Naive thymus-derived CD4-positive, alpha-beta T cell (primary cell): ENCODE data around the gene SLAIN1. TPM values are rescaled to one million over a fixed set of nuclear protein-coding genes. Genes with fewer than 3 reads are reported as not detected.

Source experiments
- ATAC-seq: fragments of 150-1000 bp; cut with Tn5 transposase; 2 replicates; pipeline ENCODE4 v1.10.0; 2021; ENCODE audit warnings: mild to moderate bottlenecking, moderate library complexity
- CTCF ChIA-PET: fragments of 350-600 bp; sonication (Branson Sonifier 250); formaldehyde crosslinking; loops from one replicate; lab custom pipeline; 2021; ENCODE audit warnings: antibody characterized with exemption; lab: Charles Lee
- POLR2A ChIA-PET: fragments of 350-600 bp; sonication (Branson Sonifier 250); formaldehyde crosslinking; loops from one replicate; lab custom pipeline; 2021; ENCODE audit warnings: antibody characterized with exemption, inconsistent platforms; lab: Charles Lee
- DNase-seq, 9 donors: peaks; one replicate each; pipeline versions ENCODE4 v3.0.0 to v3.0.0-alpha.2; 2020 to 2022; ENCODE audit warnings: mixed read lengths in 1 of 9
- H3K27ac ChIP-seq: one replicate; pipeline ENCODE4 v1.7.0; 2013; ENCODE audit warnings: mild to moderate bottlenecking, low read depth, low read length, moderate library complexity
- H3K27me3 ChIP-seq, 2 donors: one replicate each; pipeline ENCODE4 v1.7.0; 2013; ENCODE audit warnings: low read length in 2 of 2, mild to moderate bottlenecking in 2 of 2, moderate library complexity in 2 of 2; ENCODE audit not compliant: control insufficient read depth in 2 of 2, insufficient read depth in 2 of 2
- H3K36me3 ChIP-seq, 3 experiments: 1 replicate in 2 of 3; 2 replicates in 1 of 3; pipeline ENCODE4 v1.7.0; 2013; ENCODE audit warnings: low read length in 3 of 3, mild to moderate bottlenecking in 3 of 3, moderate library complexity in 1 of 3; ENCODE audit not compliant: insufficient read depth in 3 of 3, control insufficient read depth in 2 of 3
- H3K4me1 ChIP-seq, 2 donors: one replicate each; pipeline ENCODE4 v1.7.0; 2013; ENCODE audit warnings: low read length in 2 of 2, mild to moderate bottlenecking in 2 of 2, moderate library complexity in 1 of 2; ENCODE audit not compliant: control insufficient read depth in 2 of 2, insufficient read depth in 2 of 2
- H3K4me3 ChIP-seq: 2 replicates; pipeline ENCODE4 v1.7.0; 2013; ENCODE audit warnings: mild to moderate bottlenecking, low read length
- H3K9me3 ChIP-seq, 3 experiments: 1 replicate in 2 of 3; 2 replicates in 1 of 3; pipeline ENCODE4 v1.7.0; 2013; ENCODE audit warnings: low read length in 3 of 3; ENCODE audit not compliant: control insufficient read depth in 2 of 3
- H3K27ac Mint-ChIP-seq, 9 donors: one replicate each; pipeline ENCODE4 v1.8.0; 2020 to 2022; ENCODE audit warnings: mixed read lengths in 9 of 9, mild to moderate bottlenecking in 8 of 9, moderate library complexity in 5 of 9, inconsistent platforms in 2 of 9
- H3K27me3 Mint-ChIP-seq, 5 donors: one replicate each; pipeline ENCODE4 v1.8.0; 2021 to 2022; ENCODE audit warnings: mixed read lengths in 5 of 5, mild to moderate bottlenecking in 1 of 5
- H3K36me3 Mint-ChIP-seq, 5 donors: one replicate each; pipeline ENCODE4 v1.8.0; 2020 to 2022; ENCODE audit warnings: mixed read lengths in 5 of 5, mild to moderate bottlenecking in 3 of 5, inconsistent platforms in 1 of 5
- H3K4me1 Mint-ChIP-seq, 7 donors: one replicate each; pipeline ENCODE4 v1.8.0; 2020 to 2022; ENCODE audit warnings: mixed read lengths in 7 of 7, mild to moderate bottlenecking in 3 of 7, inconsistent platforms in 1 of 7
- H3K4me3 Mint-ChIP-seq, 10 donors: one replicate each; pipeline ENCODE4 v1.8.0; 2020 to 2022; ENCODE audit warnings: mild to moderate bottlenecking in 10 of 10, mixed read lengths in 10 of 10, moderate library complexity in 6 of 10, inconsistent platforms in 2 of 10
- H3K9me3 Mint-ChIP-seq, 11 donors: one replicate each; pipeline ENCODE4 v1.8.0; 2020 to 2022; ENCODE audit warnings: mixed read lengths in 11 of 11, mild to moderate bottlenecking in 4 of 11, inconsistent platforms in 1 of 11, moderate library complexity in 1 of 11
- intact Hi-C, 2 donors: fragments of 100-400 bp; cut with micrococcal nuclease; formaldehyde crosslinking; loops; one replicate each; pipeline ENCODE4 v1.15.1; 2023
- polyA plus RNA-seq, 2 donors: library from polyadenylated mRNA; unstranded; fragments of 300-500 nt; fragmentation: Illumina TruSeq; gene quantifications; one replicate each; pipeline ENCODE4 v1.2.3, GENCODE V29; 2021
- total RNA-seq, 6 experiments: library from RNA in 5 of 6; stranded (reverse) in 5 of 6; gene quantifications; 1 replicate in 5 of 6; 2 replicates in 1 of 6; pipeline ENCODE4 v1.2.3 and lab custom pipeline; 2021 to 2026

The SLAIN1 gene
- total and polyA plus RNA-seq, 7 experiments from 2014 or later = 21.5 to 67.8 (median 32.2) TPM

DNA sequence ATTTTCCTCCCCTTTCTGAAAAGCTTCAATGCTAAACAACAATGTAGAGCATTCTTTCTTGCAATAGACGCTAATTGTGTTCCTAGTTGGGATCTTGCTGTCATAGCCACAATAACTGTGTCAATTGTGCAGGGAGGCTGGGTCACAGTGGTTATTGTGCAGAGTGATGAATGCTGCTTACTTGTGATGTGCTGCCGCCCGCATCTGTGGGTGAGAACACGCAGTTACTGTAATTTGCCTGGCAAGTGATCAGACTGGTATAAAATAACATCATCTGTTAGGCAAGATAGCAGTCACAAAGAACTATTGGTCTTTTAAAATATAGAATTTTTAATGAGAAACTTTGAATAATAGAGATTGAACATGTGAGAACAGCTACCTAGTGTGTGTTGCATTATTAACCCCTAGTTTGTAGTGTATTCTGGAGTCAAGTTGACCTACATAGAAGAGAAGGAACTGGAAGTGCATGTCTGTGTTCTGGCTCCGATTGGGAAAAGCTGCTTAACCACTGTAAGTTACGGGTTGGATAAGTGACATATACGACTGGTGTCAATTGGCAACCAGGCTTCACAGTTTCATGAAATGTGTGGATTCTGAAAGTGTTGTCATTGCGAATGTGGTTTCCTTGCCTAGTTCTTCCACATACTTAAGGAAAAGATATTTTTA lies 43.6 kb downstream of the SLAIN1 start:
- no peak for DNase-seq
- H3K4me1 ChIP-seq = no peaks in the 10 kb centered on the region
- H3K4me3 ChIP-seq = no peak overlapping the region
- ATAC-seq = peak; percentile 37
- peaks cover 3 to 30% (median 17%) of the 10 kb centered on the region in 7 donors for H3K4me1 Mint-ChIP-seq
- H3K27ac ChIP-seq = no peak overlapping the region
- H3K4me3 Mint-ChIP-seq = no peak overlapping the region
- no peaks in the 10 kb centered on the region for H3K9me3 ChIP-seq
- H3K27me3 ChIP-seq = no peaks in the 10 kb centered on the region
- H3K9me3 Mint-ChIP-seq = no peaks in the 10 kb centered on the region
- intact Hi-C loops = no loop called here
- ChIA-PET CTCF (interaction anchor here (0.7 to 0.8 kb wide), 2 partner anchors 148 to 1558 kb away, joined by 4 to 5 read pairs; no protein-coding TSS in a partner anchor), POLR2A (interaction anchor here (0.8 kb wide), 1 partner anchor 10 kb away, joined by 3 read pairs; no protein-coding TSS in a partner anchor)
- peaks cover 0 to 13% (median 4%) of the 10 kb centered on the region in 3 experiments for H3K36me3 ChIP-seq
- no peaks in the 10 kb centered on the region for H3K27me3 Mint-ChIP-seq
- H3K36me3 Mint-ChIP-seq = peaks cover 0 to 24% (median 11%) of the 10 kb centered on the region in 5 donors
- peak overlapping the region in 1 of 9 donors; percentile 0 for H3K27ac Mint-ChIP-seq

DNA sequence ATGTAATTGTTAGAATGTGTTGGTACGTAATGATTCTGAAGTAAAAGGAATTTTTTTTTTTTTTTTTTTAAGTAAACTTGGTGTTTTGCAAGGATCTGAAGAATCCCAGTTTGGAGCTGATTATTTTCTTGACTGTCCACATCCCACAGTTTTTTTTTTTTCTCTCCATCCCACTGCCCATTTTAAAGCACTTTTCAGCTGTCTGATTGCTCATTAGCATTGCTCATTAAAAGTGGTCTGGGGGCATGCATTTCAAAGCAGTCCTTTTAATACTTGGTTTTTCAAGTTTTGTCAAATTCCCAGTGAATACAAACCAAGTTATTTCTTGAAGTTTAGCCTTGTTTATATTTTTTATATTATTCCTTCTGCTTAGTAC lies 44.1 kb downstream of the SLAIN1 start:
- Mint-ChIP-seq H3K27me3 (no peaks in the 10 kb centered on the region), H3K4me1 (peaks cover 3 to 30% (median 17%) of the 10 kb centered on the region in 7 donors), H3K27ac (peak overlapping the region in 1 of 9 donors; percentile 0), H3K4me3 (no peak overlapping the region), H3K36me3 (peaks cover 3 to 28% (median 16%) of the 10 kb centered on the region in 5 donors), H3K9me3 (no peaks in the 10 kb centered on the region)
- H3K9me3 ChIP-seq = no peaks in the 10 kb centered on the region
- intact Hi-C loops = no loop called here
- no peak overlapping the region for H3K27ac ChIP-seq
- POLR2A ChIA-PET = interaction anchor here (0.6 to 0.8 kb wide), 2 partner anchors 10 to 1572 kb away, joined by 3 to 5 read pairs; no protein-coding TSS in a partner anchor
- no peaks in the 10 kb centered on the region for H3K27me3 ChIP-seq
- DNase-seq (no peak), ATAC-seq (no peak)
- no peaks in the 10 kb centered on the region for H3K4me1 ChIP-seq
- H3K36me3 ChIP-seq = peaks cover 0 to 13% (median 4%) of the 10 kb centered on the region in 3 experiments
- no peak overlapping the region for H3K4me3 ChIP-seq
- CTCF ChIA-PET = interaction anchor here (1.0 kb wide), 1 partner anchor 10 kb away, joined by 3 read pairs; no protein-coding TSS in a partner anchor

- Histone ChIP-seq H3K4me1 (no peaks in the 10 kb centered on the region), H3K27me3 (no peaks in the 10 kb centered on the region), H3K27ac (no peak overlapping the region), H3K36me3 (peaks cover 0 to 13% (median 4%) of the 10 kb centered on the region in 3 experiments), H3K4me3 (no peak overlapping the region), H3K9me3 (no peaks in the 10 kb centered on the region)
- POLR2A ChIA-PET = no interaction called here
- H3K9me3 Mint-ChIP-seq = no peaks in the 10 kb centered on the region
- peaks cover 4 to 36% (median 23%) of the 10 kb centered on the region in 5 donors for H3K36me3 Mint-ChIP-seq
- H3K4me3 Mint-ChIP-seq = no peak overlapping the region
- CTCF ChIA-PET = interaction anchor here (1.0 kb wide), 1 partner anchor 9 kb away, joined by 3 read pairs; no protein-coding TSS in a partner anchor
- intact Hi-C loops = no loop called here
- no peaks in the 10 kb centered on the region for H3K27me3 Mint-ChIP-seq
- peak overlapping the region in 5 of 9 donors; percentile 13 to 49 (median 38) for H3K27ac Mint-ChIP-seq
- ATAC-seq (no peak), DNase-seq (no peak)
- peaks cover 3 to 30% (median 17%) of the 10 kb centered on the region in 7 donors for H3K4me1 Mint-ChIP-seq
These were observed 45.3 kb downstream of the SLAIN1 start for GRCh38 chr13:77742801-77743200.

DNA sequence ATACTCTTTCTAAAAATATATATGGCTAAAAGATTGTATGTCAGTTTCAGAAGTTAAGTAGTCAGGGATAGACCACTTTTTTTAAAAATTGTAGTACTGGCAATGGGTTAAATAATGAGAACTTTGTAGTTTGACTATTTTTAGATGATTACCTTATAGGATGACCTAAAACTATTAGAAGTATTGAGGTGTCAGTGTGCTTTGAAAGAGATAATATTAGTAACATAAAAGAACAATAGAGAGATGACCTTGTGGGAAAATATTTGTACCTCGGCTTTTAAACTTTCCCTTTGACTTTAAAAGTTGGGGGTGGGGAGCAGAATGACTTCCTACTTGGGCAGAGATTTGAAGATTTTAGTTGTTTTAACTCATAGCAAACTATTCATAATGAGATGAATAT lies 48.3 kb downstream of the SLAIN1 start:
- H3K27ac ChIP-seq = no peak overlapping the region
- H3K9me3 ChIP-seq = no peaks in the 10 kb centered on the region
- no peaks in the 10 kb centered on the region for H3K9me3 Mint-ChIP-seq
- peak overlapping the region in 2 of 9 donors; percentile 15 to 35 for H3K27ac Mint-ChIP-seq
- intact Hi-C loops = no loop called here
- peaks cover 5 to 28% (median 14%) of the 10 kb centered on the region in 7 donors for H3K4me1 Mint-ChIP-seq
- ChIA-PET CTCF (interaction anchor here (1.4 kb wide), 1 partner anchor 152 kb away, joined by 4 read pairs; no protein-coding TSS in a partner anchor), POLR2A (no interaction called here)
- DNase-seq (no peak), ATAC-seq (no peak)
- no peaks in the 10 kb centered on the region for H3K27me3 ChIP-seq
- H3K36me3 Mint-ChIP-seq = peaks cover 4 to 36% (median 21%) of the 10 kb centered on the region in 5 donors
- H3K27me3 Mint-ChIP-seq = no peaks in the 10 kb centered on the region
- no peak overlapping the region for H3K4me3 Mint-ChIP-seq
- H3K36me3 ChIP-seq = peaks cover 0 to 13% (median 4%) of the 10 kb centered on the region in 3 experiments
- H3K4me1 ChIP-seq = peaks cover 0 to 4% of the 10 kb centered on the region in 2 donors
- no peak overlapping the region for H3K4me3 ChIP-seq

DNA sequence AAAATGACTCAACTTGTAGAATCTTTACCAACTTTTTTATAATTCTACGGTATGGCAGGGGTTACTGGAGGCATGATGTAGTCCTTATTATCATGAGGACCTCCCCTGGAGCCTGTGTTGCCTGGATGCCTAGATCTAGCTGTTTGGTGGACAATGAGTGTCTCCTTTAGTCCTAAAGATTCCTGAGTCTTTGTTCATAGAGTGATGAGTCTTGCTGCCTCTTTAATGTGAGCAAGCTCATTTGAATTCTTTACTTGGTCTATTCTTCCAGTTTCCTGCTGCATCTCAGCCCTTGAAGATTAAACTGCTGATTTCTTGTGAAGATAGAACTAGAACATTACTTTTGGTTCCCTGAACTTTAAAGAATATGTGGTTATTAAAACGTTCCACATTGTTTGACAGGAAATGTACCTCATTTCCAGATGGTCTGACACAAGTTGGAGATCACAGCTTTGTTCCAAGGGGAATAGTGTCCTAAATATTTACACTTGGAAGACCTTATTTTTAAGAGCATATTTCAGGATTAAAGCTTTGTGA lies 51.9 kb downstream of the SLAIN1 start:
- Mint-ChIP-seq H3K4me1 (peaks cover 9 to 24% (median 18%) of the 10 kb centered on the region in 7 donors), H3K9me3 (no peaks in the 10 kb centered on the region), H3K27me3 (no peaks in the 10 kb centered on the region), H3K36me3 (peaks cover 4 to 35% (median 22%) of the 10 kb centered on the region in 5 donors), H3K27ac (peak overlapping the region in 6 of 9 donors; percentile 5 to 74 (median 56)), H3K4me3 (no peak overlapping the region)
- no peaks in the 10 kb centered on the region for H3K9me3 ChIP-seq
- DNase-seq (no peak), ATAC-seq (no peak)
- peaks cover 0 to 4% of the 10 kb centered on the region in 2 donors for H3K4me1 ChIP-seq
- no peaks in the 10 kb centered on the region for H3K27me3 ChIP-seq
- POLR2A ChIA-PET = interaction anchor here (1.2 kb wide), 1 partner anchor 53 kb away, joined by 3 read pairs; no protein-coding TSS in a partner anchor
- no peak overlapping the region for H3K4me3 ChIP-seq
- intact Hi-C loops = no loop called here
- CTCF ChIA-PET = interaction anchor here (0.6 to 2.6 kb wide), 3 partner anchors 156 to 880 kb away, joined by 3 to 12 read pairs (median 4); no protein-coding TSS in a partner anchor
- no peak overlapping the region for H3K27ac ChIP-seq
- peaks cover under 1 to 18% (median 1%) of the 10 kb centered on the region in 3 experiments for H3K36me3 ChIP-seq
